NCI-H2107 (cell line): ENCODE data around the gene OSBPL5.

Experiments
- DNase-seq: peaks from one replicate; lab custom pipeline; 2025; lab: John Stamatoyannopoulos, UW

The OSBPL5 gene

GRCh38 chr11:3197044-3197695, 32.1 kb upstream of the OSBPL5 start:
- no peak for DNase-seq

DNA sequence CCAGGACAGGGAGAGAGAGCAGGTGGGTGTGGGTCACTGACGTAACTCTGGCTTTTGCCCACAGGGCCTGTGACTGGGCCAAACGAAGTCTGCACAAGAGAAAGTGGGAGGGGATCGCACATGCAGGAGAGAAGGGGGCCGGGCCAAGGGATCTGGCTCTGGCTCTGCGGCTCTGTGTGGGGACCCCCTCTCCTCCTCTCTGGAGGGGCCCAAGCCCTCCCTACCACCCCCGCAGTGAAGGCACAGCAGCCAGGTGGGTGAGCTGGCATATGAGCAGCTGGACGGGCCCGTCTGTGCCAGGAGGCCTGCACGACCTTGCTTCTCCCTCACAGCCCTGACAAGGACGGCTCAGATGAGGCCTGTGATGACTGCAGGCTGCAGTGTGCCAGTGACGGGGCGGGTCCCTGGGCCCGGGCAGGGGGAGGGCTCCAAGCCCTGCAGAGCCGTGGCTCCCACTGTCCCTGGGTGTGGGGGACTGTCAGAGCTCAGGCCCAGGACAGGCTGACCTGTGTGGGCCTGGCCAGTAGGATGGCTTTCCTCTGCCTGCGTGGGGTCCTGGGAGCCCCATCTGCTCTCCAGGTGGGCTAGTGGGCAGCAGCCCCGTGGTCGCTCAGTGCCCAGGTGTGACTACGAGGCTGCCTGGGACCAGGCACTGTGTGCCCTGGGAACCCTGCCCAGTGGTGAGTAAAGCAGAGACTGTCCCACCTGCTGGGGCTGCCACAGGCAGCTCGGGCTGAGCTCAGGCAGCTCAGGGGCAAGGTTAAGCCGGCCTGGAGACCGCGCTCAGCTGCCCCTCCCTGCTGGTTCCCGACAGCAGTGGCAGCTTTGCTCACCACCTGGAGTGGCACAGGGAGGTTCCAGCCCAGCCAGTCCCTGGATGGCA, 31.3 kb upstream of the OSBPL5 start:
- no peak for DNase-seq

DNA sequence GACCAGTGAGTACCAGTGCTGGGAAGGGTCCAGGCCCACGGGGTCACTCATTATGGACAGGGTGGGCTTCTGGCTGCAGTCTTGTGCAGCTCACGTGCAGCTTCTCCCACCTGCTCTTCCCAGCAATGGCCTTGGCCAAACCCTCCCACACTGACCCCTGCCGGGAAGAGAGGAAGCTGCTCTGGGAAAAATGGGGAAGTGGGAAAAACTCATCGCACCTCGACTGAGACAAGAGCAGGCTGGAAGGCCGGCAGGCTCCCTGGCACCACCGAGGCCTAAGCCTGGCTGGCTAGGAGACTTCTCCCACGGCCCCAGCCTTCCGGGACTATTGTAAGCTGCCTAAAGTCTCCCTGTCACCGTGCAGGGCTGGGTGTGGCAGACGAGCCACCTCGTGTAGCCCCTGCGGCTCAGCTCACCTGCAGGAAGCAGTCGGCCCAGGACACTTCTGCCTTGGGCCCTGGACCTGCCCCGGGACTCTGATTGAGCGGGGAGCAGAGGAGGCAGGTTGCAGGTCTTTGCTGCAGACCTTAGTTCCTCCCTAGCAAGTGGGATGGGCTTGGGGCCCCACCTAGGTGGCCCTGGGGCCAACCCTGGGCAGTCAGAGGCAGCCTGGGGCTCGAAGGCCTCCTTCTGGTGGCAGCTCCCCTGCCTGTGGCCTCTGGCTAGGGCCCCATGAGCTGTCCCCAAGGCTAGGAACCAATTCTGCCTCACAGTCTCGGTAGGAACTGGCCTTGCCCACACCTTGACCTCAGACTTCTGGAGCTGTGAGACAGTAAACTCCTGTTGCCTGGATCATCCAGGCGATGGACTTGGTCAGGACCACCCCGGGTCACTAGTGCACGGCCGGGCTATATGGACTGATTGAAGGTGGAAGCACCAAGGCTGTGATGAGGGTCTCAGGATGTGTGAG, 30.4 kb upstream of the OSBPL5 start:
- no peak for DNase-seq

GRCh38 chr11:3194016-3194816, 29.1 kb upstream of the OSBPL5 start:
- DNase-seq: no peak

GRCh38 chr11:3193373-3194015, 28.4 kb upstream of the OSBPL5 start:
- no peak for DNase-seq

DNA sequence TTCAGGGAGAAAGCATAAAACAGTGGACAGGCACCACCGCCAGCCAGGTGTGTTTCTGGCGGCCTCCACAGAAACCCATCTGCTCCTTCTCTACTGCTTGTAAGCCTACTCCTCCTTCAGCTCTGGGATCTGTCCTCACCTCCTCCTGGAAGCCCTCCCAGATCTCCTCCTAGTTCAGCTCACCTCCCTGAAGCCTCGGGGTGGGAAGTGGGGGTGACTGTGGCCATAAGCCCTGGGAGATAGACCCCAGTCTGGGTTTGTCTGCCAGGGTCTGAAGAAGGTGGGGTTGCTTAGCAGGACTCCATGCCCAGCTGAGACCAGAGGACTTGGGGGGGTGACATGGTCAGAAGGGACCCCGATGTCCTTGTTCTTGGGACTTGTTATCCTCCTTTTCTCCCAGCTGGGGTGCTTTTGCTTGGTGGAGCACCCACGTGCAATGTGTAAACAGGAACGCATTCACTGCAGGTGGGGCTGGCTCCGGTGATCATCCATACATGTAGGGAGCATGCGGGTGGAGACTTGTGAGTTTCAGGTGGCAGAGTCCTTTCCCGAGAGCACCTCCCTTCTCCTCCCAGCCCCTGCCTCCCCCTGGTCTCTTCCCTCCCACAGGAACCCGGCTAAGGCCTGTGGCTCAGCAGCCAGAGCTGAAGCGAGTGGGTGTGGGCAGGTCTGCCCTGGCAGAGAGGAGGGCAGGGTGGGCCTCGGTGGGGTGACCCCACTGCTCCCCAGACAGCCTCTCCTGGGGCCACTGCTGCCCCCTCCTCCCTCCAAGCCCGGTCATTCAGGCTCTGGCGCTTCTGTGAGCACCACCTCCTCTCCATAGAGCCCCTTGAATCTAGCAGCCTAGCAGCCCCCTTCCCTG, 27.6 kb upstream of the OSBPL5 start:
- DNase-seq: no peak

DNA sequence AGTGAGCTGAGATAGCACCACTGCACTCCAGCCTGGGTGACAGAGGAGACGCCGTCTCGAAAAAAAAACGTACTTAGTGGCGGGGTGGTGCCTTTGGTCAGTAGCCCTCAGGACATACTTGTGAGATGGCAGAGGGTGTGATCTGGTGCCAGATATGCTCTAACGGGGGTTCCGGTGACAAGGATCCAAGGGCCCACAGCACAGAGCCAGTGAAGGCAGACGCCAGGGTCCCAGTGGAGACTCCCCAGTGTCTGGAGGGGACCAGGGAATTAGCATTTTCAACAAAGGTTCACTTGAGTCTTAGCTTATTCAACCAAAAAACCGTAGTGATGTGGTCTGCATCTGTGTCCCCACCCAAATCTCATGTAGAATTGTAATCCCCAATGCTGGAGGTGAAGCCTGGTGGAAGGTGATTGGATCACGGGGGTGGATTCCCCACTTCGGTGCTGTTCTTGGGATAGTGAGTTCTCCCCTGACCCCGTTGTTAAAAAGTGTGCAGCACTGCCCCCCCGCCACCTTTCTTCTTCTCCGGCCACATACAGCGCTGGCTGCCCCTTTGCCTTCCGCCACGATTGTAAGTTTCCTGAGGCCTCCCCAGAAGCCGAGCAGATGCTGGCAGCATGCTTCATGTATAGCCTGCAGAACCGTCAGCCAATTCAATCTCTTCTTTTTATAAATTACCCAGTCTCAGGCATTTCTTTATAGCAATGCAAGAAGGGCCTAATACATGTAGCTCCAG, 26.6 kb upstream of the OSBPL5 start:
- DNase-seq: no peak

DNA sequence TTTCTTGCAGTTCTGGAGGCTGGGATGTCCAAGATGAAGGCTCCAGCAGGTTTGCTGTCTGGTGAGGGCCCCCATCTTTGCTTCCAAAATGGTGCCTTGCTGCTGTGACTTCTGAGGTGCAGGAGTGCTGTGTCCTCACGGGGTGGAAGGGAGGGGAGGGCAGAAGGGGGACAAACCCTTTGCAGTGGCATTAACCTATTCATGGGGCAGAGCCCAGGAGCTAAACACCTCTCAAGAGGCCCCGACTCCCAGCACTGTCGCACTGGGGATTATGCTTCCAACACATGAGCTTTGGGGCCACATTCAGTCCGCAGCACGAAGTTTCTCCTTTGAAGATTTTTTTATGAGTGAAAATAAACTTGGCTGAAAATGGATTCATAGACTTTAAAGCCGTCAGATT, 25.5 kb upstream of the OSBPL5 start:
- no peak for DNase-seq

- DNase-seq: no peak
Measured at GRCh38 chr11:3189886-3190583, 24.9 kb upstream of the OSBPL5 start.

GRCh38 chr11:3189196-3189843, 24.2 kb upstream of the OSBPL5 start:
- no peak for DNase-seq

GRCh38 chr11:3188496-3189195, 23.5 kb upstream of the OSBPL5 start:
- DNase-seq: no peak

GRCh38 chr11:3186166-3186953, 21.2 kb upstream of the OSBPL5 start:
- DNase-seq: no peak

DNA sequence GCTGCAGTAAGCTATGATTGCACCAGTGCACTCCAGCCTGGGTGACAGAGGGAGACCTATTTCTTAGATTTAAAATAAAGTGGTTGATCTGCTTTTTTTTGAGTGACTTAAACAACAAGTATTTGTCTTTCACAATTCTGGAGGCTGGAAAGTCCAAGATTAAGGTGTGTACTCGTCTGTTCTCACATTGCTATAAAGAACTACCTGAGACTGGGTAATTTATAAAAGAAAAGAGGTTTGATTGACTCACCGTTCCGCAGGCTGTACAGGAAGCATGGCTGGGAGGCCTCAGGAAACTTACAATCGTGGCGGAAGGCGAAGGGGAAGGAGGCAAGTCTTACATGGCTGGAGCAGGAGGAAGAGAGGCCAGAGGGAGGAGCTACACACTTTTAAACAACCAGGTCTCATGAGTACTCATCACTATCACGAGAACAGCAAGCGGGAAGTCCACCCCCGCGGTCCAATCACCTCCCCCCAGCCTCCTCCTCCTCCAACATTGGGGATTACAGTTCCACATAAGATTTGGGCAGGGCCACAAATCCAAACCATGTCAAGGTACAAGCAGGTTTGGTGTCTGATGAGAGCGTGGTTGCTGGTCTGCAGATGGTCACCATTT, 19.7 kb upstream of the OSBPL5 start:
- DNase-seq: no peak

DNA sequence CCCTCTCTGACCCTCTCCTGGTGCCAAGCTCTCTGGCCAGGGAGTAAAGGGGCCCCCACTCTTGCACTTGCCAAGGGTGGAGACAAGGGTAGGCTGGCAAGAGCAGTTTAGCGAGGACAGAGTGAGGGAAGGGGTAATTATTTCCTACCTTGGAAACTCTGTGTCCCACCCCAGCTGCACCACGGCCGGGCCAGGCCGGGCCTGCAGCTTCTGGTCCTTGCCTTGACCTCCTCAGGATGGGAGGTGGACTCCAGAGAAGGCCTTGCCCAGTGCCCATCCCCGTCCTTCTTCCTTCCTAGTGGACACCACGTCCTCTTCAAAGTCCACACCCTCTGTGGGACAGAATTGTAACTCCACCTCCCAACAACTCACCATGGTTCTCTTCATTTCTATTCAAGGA, 18.4 kb upstream of the OSBPL5 start:
- no peak for DNase-seq

- DNase-seq: no peak
Measured at GRCh38 chr11:3182462-3182852, 17.3 kb upstream of the OSBPL5 start.

GRCh38 chr11:3181725-3182461, 16.8 kb upstream of the OSBPL5 start:
- no peak for DNase-seq
